ENCODE measurements around the gene TRABD2B. TPM values are rescaled to one million over a fixed set of nuclear protein-coding genes. Genes with fewer than 3 reads are reported as not detected.

Gene TRABD2B
- polyA plus RNA-seq, 1 donor from 2014 or later: not detected

DNA sequence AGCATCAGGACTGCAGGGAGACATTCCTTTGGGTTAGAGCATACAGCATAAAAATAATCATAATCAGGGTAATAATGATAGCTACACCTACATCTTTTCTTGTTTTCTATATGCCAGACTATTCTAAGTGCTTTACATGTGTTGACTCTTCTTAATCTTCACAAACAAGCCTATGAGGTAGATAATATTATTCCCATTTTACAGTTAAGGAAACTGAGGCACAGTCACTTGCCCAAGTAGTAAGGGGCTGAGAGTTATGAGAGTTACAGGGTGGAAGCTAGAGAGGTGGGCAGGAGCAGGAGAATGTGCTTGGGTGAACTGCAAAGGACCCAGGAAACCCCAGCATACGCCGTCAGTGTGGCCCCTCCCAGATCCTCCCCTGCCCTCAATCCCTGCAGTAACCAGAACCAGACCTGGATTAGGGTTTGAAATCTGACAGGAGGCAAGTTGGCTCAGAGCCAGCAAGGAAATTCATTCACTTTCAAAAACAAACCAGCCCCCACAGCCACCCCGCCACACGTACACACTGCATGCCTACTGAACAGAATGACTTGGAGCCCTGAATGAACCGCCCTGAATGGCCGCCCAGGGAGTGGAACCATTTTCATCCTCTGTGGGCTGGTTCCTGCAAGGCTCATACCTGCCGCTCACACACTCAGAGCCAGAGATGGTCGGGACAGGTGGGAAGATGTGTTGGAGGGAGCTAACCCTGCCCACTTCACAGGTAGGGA is 126.1 kb downstream of the TRABD2B start:
- no peak overlapping the region for H3K4me3 Mint-ChIP-seq
- no peaks in the 10 kb centered on the region for H3K36me3 Mint-ChIP-seq
- peaks cover 0 to 2% (median 0%) of the 10 kb centered on the region in 3 donors for H3K9me3 Mint-ChIP-seq
- no peaks in the 10 kb centered on the region for H3K4me1 Mint-ChIP-seq
- no peak overlapping the region for H3K27ac Mint-ChIP-seq
- H3K27me3 Mint-ChIP-seq: no peaks in the 10 kb centered on the region

DNA sequence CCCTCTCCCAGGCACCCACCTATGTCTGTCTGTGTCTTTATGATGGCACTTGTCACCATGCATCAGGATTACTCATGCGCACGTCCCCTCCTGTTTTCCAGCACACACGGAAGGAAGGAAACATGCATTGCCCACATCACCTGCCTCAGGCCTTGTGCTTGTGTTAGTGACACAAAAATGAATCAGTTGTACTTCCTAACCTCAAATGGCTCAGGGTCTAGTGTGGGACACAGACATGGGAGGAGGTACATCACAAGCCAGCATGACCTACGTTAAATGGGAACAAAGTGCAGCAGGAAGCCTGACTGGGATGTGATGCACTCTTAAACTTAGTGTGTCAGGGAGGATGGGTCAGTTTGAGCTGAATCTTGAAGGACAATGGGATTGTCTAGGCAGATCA is 126.7 kb downstream of the TRABD2B start:
- Mint-ChIP-seq H3K27me3 (no peaks in the 10 kb centered on the region), H3K4me3 (no peak overlapping the region), H3K9me3 (peaks cover 0 to 2% (median 0%) of the 10 kb centered on the region in 3 donors), H3K27ac (no peak overlapping the region), H3K4me1 (no peaks in the 10 kb centered on the region), H3K36me3 (no peaks in the 10 kb centered on the region)

DNA sequence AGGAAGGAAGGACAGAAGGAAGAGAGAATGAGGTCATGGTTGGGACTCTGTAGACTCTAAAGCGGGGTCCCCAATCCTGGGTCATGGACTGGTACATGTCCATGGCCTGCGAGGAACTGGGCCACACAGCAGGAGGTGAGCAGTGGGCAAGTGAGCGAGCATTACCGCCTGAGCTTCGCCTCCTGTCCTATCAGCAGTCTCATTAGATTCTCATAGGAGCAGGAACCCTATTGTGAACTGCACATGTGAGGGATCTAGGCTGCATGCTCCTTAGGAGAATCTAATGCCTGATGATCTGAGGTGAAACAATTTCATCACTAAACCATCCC is 128.9 kb downstream of the TRABD2B start:
- Mint-ChIP-seq H3K4me1 (no peaks in the 10 kb centered on the region), H3K9me3 (no peaks in the 10 kb centered on the region), H3K27ac (no peak overlapping the region), H3K4me3 (no peak overlapping the region), H3K36me3 (no peaks in the 10 kb centered on the region), H3K27me3 (no peaks in the 10 kb centered on the region)

DNA sequence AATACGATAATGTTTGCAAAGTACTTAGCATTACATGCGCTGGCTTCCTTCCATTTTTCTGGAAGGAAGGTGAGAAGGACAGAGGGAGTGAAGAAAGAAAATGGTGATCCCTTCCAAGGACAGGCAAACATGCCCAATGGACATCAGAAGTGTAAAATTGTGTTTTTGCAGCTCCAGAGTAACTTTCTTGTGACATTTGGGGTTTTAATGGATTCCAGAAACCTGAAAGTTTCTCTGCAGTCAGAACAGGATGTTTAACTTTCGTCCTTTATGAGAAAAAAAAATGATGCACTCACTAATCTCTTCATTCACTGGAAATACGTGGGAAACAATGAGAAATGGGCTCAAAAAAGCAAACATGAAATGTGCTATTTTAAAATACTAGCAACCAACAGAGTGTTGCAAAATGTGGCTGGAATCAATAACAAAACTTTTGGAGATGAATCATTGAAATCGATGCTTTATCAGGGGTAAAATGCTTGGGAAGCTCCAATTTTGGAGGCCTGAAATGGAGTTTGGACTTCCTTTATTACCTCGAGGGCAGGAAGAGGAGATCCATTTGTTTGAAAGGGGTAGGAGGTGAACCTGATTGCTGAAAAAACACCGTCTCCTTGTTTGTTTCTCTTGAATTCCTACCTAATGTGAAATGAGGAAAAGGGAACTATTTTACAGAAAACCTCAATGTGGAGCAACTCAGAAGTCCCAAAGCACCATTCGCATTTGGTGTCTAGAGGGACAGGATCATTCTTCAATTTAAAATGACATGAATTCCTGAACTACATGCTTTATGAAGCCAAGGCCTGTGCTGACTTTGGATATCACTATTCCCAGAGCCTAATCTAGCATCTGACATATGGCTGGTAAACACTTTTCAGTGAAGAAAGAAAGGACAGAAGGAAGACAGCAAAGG is 129.5 kb downstream of the TRABD2B start:
- Mint-ChIP-seq H3K9me3 (no peaks in the 10 kb centered on the region), H3K27me3 (no peaks in the 10 kb centered on the region), H3K36me3 (no peaks in the 10 kb centered on the region), H3K27ac (no peak overlapping the region), H3K4me1 (no peaks in the 10 kb centered on the region), H3K4me3 (no peak overlapping the region)

DNA sequence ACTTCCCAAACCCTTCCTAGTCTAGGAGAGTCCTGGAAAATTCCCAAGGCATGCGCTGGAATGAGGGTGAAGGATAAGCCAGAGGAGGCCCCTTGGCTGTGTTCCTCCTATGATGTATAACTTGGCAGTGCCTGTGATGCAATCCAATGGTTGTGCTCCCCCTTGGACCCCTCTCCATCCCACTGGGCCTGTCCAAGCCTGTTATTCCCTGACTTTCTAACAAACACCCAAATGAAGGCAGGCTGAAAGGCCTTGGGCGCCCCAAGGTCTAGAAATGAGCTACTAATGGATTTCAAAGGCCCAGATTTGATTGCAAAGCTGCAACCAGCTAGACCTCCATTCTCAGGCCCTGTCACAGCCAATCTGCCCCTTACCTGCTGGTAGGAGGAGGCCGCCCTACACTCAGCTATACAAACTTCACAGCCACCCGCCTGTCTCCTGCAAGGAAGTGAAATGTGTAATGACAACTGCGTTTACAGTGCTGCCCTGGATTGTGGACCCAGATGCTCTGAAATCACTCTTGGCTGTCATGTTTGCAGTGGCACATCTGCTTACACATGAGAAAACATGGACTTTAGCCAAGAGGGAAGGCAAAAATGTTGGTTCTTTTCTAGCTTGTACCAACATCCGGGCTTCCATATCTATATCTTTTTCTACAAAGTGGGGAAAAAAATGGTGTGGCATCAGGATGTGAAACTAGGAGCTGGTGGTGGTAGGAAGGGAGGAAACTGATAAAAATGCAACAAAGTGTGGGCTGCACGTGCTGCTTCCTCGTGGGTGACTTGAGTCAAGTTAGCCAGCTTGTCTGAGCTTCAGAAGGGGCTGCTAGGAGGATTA is 130.4 kb downstream of the TRABD2B start:
- Mint-ChIP-seq H3K4me1 (no peaks in the 10 kb centered on the region), H3K27ac (no peak overlapping the region)

DNA sequence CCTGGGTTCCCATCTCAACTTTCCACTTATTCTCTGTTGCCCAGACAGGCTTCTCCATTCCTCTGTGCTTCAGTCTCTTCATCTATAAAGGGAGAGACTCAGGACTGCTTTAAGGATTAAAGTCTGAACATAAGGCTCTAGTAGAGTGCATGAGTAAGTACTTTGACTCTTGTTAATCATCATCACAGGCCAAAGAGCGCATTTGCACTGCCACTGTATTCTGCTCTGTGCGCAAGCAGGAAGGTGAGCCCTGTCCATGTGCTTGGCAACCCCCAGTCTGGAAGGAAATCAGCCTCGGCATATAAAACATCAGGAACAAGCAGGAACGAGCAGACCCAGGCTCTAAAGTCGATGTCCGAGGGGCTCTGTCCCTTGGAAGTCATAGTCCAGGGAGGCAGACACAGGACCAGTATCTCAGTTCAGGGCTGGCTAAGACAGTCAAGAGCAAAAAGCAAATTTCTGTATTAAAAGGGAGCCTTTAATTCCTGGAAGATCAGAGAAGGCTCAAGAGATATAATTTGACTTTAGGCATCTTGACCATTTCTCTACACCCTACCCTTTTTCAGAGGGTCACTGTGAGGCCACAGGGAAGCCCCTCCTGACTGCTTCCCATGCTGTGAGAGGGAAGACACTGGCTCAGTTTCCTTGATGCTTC is 131.2 kb downstream of the TRABD2B start:
- Mint-ChIP-seq H3K36me3 (no peaks in the 10 kb centered on the region), H3K27ac (no peak overlapping the region), H3K9me3 (no peaks in the 10 kb centered on the region), H3K4me1 (no peaks in the 10 kb centered on the region), H3K4me3 (no peak overlapping the region), H3K27me3 (no peaks in the 10 kb centered on the region)

More for the DNA sequence above, 130.4 kb downstream of the TRABD2B start:
- Mint-ChIP-seq H3K9me3 (no peaks in the 10 kb centered on the region), H3K4me3 (no peak overlapping the region), H3K36me3 (no peaks in the 10 kb centered on the region), H3K27me3 (no peaks in the 10 kb centered on the region)

DNA sequence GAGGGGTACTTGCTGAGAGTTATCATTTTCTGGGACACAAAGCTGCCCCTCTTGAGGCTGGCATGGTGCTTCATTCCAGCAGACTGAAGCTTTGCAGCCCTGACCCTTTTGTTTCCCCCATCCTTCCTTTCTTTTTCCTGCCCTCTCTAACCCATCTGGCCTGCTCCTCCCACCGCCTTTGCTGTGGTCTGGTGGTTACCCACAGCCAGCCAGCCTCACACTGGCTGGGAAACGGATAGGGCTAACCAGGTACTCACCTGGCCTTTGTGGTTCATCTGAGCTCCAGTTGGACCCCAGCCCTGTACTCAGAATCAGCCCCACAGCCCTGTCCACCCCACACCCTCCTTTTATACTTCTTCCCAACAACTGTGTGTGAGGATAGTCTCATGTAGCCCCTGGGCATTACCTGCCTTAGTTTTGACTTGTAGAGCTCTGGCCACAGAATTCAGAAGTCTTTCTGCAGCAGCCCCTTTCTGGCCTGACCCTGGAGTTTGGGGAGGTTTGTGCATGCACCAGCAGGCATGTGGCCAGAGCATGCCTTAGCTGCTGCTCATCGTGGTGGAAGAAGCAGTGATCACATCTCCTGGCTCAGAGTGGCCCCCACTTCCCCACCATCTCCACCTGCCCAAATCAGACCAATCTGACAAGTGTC is 138.0 kb downstream of the TRABD2B start:
- no peak overlapping the region for H3K27ac Mint-ChIP-seq
- no peaks in the 10 kb centered on the region for H3K27me3 Mint-ChIP-seq
- peaks cover 2% of the 10 kb centered on the region for H3K36me3 Mint-ChIP-seq
- H3K4me1 Mint-ChIP-seq: no peaks in the 10 kb centered on the region
- H3K4me3 Mint-ChIP-seq: no peak overlapping the region
- no peaks in the 10 kb centered on the region for H3K9me3 Mint-ChIP-seq

DNA sequence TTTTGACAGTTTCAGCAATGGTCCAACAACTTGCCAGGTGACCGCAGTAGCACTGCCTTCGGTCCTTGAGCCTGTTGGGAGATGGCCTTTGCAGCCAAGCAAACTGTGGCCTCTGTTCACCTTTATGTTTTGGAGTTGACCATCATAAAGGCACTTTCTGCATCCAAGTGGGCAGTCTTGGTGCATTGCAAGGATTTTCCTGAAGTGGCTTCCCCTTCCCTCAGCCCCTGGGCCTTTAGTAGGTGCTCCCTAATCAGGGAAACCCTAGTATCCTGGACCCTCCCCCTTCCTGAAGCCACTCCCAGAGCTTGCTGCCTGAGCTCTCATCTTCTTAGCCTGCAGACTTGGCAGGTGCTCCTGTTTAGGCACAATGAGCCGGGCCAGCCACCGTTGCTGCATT is 140.2 kb downstream of the TRABD2B start:
- H3K4me1 Mint-ChIP-seq: no peaks in the 10 kb centered on the region
- peaks cover 2% of the 10 kb centered on the region for H3K36me3 Mint-ChIP-seq
- H3K4me3 Mint-ChIP-seq: no peak overlapping the region
- H3K27me3 Mint-ChIP-seq: no peaks in the 10 kb centered on the region
- no peaks in the 10 kb centered on the region for H3K9me3 Mint-ChIP-seq
- no peak overlapping the region for H3K27ac Mint-ChIP-seq

DNA sequence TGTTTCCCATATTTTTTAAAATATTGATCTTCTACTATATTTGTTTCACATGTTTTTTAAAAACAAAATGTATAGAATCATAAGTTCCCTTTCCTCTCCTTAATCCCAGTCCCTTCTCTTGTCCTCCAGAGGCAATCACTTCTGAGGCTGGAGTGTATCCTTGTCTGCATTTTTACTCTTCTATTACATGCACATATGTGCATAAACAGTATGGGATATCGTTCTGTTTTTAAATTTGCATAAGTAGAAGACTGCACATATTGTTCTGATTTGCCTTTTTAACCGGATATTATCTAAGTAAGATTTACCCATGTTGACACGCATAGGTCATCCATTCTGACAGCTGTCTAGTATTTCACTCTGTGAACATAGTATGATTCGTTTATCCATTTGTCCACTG is 142.0 kb downstream of the TRABD2B start:
- no peak overlapping the region for H3K27ac Mint-ChIP-seq
- no peak overlapping the region for H3K4me3 Mint-ChIP-seq
- no peaks in the 10 kb centered on the region for H3K9me3 Mint-ChIP-seq

DNA sequence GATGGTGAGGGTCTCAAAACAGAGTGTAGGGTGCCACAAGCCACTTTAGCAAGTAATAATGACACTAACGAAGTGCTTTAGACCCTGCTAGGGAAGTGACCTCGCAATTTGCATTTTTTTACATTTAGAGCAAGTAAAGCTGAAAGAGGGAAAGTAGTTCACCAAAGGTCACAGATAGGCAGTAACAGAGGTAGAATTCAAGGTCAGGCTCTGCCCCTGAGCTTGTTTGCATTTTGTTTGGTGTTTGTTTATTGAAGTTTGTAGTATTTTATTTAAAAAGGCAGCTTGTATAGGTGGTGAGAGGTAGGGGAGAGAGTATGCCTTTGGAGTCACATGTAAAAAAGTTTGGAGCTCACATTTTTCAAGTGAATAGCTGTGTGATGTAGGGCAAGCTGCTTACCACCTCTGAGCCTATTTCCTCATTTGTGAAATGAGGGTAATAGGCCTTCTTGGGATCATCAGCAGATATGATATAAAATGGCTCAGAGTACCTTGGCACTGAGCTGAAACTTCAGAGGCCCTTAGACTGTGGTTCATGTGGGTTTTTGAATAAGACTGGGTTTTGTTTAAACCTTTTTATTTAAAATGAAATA is 142.5 kb downstream of the TRABD2B start:
- H3K4me1 Mint-ChIP-seq: no peaks in the 10 kb centered on the region
- H3K4me3 Mint-ChIP-seq: no peak overlapping the region
- no peaks in the 10 kb centered on the region for H3K9me3 Mint-ChIP-seq
- no peaks in the 10 kb centered on the region for H3K36me3 Mint-ChIP-seq
- H3K27me3 Mint-ChIP-seq: no peaks in the 10 kb centered on the region
- no peak overlapping the region for H3K27ac Mint-ChIP-seq

More for the DNA sequence above, 142.0 kb downstream of the TRABD2B start:
- Mint-ChIP-seq H3K27me3 (no peaks in the 10 kb centered on the region), H3K4me1 (no peaks in the 10 kb centered on the region), H3K36me3 (peaks cover 2% of the 10 kb centered on the region)

DNA sequence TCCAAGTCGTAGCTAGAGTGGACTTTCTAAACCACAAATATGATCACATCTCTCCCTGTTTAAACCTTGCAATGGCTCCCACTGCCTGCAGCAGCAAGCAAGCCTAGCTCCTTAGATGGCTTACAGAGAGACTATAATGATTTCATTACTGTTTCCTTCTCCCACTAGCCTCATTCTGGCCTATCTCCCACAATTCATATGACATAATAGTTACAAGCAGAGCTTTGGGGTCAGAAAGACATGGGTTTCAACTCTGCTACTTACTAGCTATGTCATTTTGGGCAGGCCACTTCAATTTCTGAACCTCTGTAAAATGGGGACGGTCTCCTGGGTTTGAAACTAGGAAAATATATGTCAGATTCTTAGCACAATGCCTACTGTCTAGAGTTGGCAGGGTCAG is 143.3 kb downstream of the TRABD2B start:
- no peaks in the 10 kb centered on the region for H3K4me1 Mint-ChIP-seq
- no peaks in the 10 kb centered on the region for H3K36me3 Mint-ChIP-seq
- H3K4me3 Mint-ChIP-seq: no peak overlapping the region
- no peaks in the 10 kb centered on the region for H3K9me3 Mint-ChIP-seq
- H3K27me3 Mint-ChIP-seq: no peaks in the 10 kb centered on the region
- H3K27ac Mint-ChIP-seq: no peak overlapping the region

DNA sequence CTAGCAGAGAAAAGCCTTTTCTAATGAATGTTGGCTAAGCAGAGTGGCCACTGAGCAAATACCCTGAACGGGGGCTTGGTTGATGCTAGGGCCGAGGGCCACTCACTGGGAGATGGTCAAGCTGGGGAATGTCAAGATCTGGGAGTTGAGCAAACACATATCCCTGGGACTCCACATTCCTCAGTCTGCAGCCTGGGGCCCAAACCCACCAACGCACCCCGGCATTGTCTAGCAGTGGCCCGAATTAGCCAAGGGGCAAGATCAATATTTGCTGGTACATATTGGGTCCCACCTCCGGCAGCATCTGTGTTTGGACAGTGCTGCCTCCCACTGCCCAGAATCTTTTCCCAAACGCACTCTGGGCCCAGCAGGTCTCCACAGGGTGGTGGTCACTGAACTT is 144.1 kb downstream of the TRABD2B start:
- Mint-ChIP-seq H3K36me3 (no peaks in the 10 kb centered on the region), H3K4me1 (no peaks in the 10 kb centered on the region), H3K4me3 (no peak overlapping the region), H3K27ac (no peak overlapping the region), H3K27me3 (no peaks in the 10 kb centered on the region), H3K9me3 (no peaks in the 10 kb centered on the region)

DNA sequence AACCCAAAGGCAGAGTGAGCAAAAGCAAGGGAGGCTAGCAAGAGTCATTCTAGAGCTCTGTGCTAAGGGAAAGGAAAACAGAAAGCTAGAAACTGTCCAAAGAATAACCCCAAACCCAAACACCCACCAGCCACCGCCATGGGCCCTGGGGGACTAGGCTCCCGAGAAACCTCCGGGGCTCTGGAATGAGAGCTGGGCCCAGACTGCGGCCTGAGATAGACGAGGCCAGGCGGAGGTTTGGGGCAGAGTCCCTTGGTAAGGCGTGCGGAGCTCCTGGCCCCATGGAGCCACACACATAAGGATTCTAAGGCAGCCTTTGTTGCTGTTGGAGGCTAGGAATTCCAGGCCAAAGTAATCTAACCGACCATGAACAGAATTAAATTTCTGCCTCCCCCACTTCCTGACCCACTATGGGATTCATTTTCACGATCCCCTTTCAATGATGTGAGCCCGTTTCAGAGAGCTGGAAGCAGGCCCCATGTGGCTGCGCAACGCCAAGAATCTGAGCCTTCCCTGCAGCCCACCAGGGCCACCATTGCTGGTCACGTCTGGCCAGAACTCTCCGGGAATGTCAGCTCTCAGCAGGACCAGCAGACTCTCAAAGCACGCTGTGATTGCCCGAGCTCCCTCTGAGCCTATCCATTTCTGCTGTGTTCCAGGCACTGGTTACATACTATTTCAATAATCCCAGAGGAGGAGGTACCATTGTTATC is 145.0 kb downstream of the TRABD2B start:
- Mint-ChIP-seq H3K4me1 (no peaks in the 10 kb centered on the region), H3K9me3 (no peaks in the 10 kb centered on the region), H3K36me3 (no peaks in the 10 kb centered on the region), H3K27me3 (peaks cover 1% of the 10 kb centered on the region), H3K27ac (no peak overlapping the region), H3K4me3 (peak overlapping the region in 1 of 4 donors; percentile 47)

Measured in IgD-negative memory B cell (primary cell).